DMS53 treated with DMSO at 0.1 percent for 48 hours (cell line): ENCODE measurements around the gene SMIM23.
"Not testable (repeated sequence)": the region's sequence is repeated elsewhere in the genome, so short reads cannot be mapped to it uniquely, and the experiment has no call there.

ENCODE experiments used
- DNase-seq: peaks from one replicate; lab custom pipeline; 2025; ENCODE audit not compliant: unreplicated experiment; lab: John Stamatoyannopoulos, UW

Gene SMIM23

GRCh38 chr5:171773106-171773505 lies 12.5 kb upstream of the SMIM23 start:
- no peak for DNase-seq

GRCh38 chr5:171774418-171774817 lies 11.2 kb upstream of the SMIM23 start:
- no peak for DNase-seq

GRCh38 chr5:171776213-171776612 lies 9.4 kb upstream of the SMIM23 start:
- DNase-seq, result no peak

- DNase-seq, result peak; percentile 12
Observed at GRCh38 chr5:171776770-171777759, 8.6 kb upstream of the SMIM23 start.

GRCh38 chr5:171781744-171782143 lies 3.9 kb upstream of the SMIM23 start:
- not testable (repeated sequence) for DNase-seq

GRCh38 chr5:171782332-171782966 lies 3.2 kb upstream of the SMIM23 start:
- peak; percentile 52 for DNase-seq

- no peak for DNase-seq
Observed at GRCh38 chr5:171783051-171783450, 2.6 kb upstream of the SMIM23 start.

- no peak for DNase-seq
Observed at GRCh38 chr5:171789353-171789752, 3.7 kb downstream of the SMIM23 start.

- DNase-seq, result no peak
Observed at GRCh38 chr5:171790408-171790807, 4.8 kb downstream of the SMIM23 start.

- no peak for DNase-seq
Observed at GRCh38 chr5:171794470-171794960, 8.9 kb downstream of the SMIM23 start.

GRCh38 chr5:171795381-171795780 lies 9.8 kb downstream of the SMIM23 start:
- no peak for DNase-seq

- no peak for DNase-seq
Observed at GRCh38 chr5:171796436-171796835, 10.8 kb downstream of the SMIM23 start.

- DNase-seq, result no peak
Observed at GRCh38 chr5:171797543-171797942, 11.9 kb downstream of the SMIM23 start.

- no peak for DNase-seq
Observed at GRCh38 chr5:171798418-171798817, 12.8 kb downstream of the SMIM23 start.

GRCh38 chr5:171801839-171802238 lies 16.2 kb downstream of the SMIM23 start:
- DNase-seq, result no peak

- DNase-seq, result no peak
Observed at GRCh38 chr5:171805746-171806145, 20.1 kb downstream of the SMIM23 start.

- DNase-seq, result peak; percentile 82
Observed at GRCh38 chr5:171806976-171807747, 21.5 kb downstream of the SMIM23 start.

GRCh38 chr5:171808453-171808852 lies 22.8 kb downstream of the SMIM23 start:
- DNase-seq, result no peak

GRCh38 chr5:171808951-171809350 lies 23.3 kb downstream of the SMIM23 start:
- no peak for DNase-seq

GRCh38 chr5:171810227-171810626 lies 24.6 kb downstream of the SMIM23 start:
- no peak for DNase-seq

GRCh38 chr5:171813270-171813669 lies 27.7 kb downstream of the SMIM23 start:
- DNase-seq, result no peak
